HepG2 (cell line): Measurements from ENCODE around the gene EMILIN1. TPM values are rescaled to one million over a fixed set of nuclear protein-coding genes. Genes with fewer than 3 reads are reported as not detected.

ENCODE experiments used
- ATAC-seq: fragments of 200-7000 bp; cut with Tn5 transposase; 3 replicates; pipeline ENCODE4 v1.9.1; 2020; ENCODE audit warnings: mild to moderate bottlenecking, moderate library complexity
- BruUV-seq: library from RNA; stranded (reverse); fragments of 400-500 nt; replicated peaks from 2 replicates; lab custom pipeline; 2021; lab: Mats Ljungman, UMichigan
- CTCF ChIA-PET: fragments of 300-600 bp; formaldehyde crosslinking; extraction: SDS; loops from one replicate; lab custom pipeline; 2021; ENCODE audit warnings: low total read pairs, inconsistent platforms, low intra/inter-chr PET ratio; lab: Yijun Ruan, JAX
- POLR2A ChIA-PET: fragments of 350-600 bp; sonication (Branson Sonifier 250); formaldehyde crosslinking; loops from one replicate; lab custom pipeline; 2020; ENCODE audit warnings: antibody characterized with exemption, inconsistent platforms; lab: Yijun Ruan, JAX
- DNase-seq: peaks from one replicate; pipeline ENCODE4 v3.0.0-alpha.2; 2015; ENCODE audit warnings: low spot score
- FAIRE-seq: peaks from 3 replicates; lab custom pipeline; 2011; peaks lifted over from hg19 to GRCh38; lab: Jason Lieb, UNC
- H2AFZ ChIP-seq: one replicate; pipeline ENCODE4 v1.6.1; 2011; ENCODE audit warnings: low read length, inconsistent platforms
- H3K27ac ChIP-seq: fragments of 300-600 bp; 3 replicates; pipeline ENCODE4 v1.8.0; 2011; ENCODE audit warnings: mixed run types, mild to moderate bottlenecking, mixed read lengths, low read length, inconsistent platforms; ENCODE audit not compliant: insufficient read depth; ENCODE audit errors: extremely low read length
- H3K27me3 ChIP-seq, 2 experiments: fragments of 200-600 bp in 1 of 2; 2 replicates in 1 of 2; 3 replicates in 1 of 2; pipeline versions ENCODE4 v1.6.0 to v1.8.0; 2011; ENCODE audit warnings: low read length in 2 of 2, mild to moderate bottlenecking in 2 of 2, moderate library complexity in 2 of 2, inconsistent platforms in 1 of 2; ENCODE audit not compliant: insufficient read depth in 2 of 2, control insufficient read depth in 1 of 2
- H3K36me3 ChIP-seq, 2 experiments: fragments of 200-600 bp in 1 of 2; replicated peaks in 1 of 2; 2 replicates in 1 of 2; 3 replicates in 1 of 2; pipeline versions ENCODE4 v1.5.1 to v1.8.0; 2011; ENCODE audit warnings: low read length in 2 of 2, inconsistent platforms in 1 of 2; ENCODE audit not compliant: insufficient read depth in 2 of 2, control insufficient read depth in 1 of 2
- H3K4me1 ChIP-seq: 2 replicates; pipeline ENCODE4 v1.5.1; 2012; ENCODE audit warnings: low read length, inconsistent platforms; ENCODE audit not compliant: insufficient read depth
- H3K4me2 ChIP-seq: 2 replicates; pipeline ENCODE4 v1.6.0; 2011; ENCODE audit warnings: low read depth, low read length, inconsistent platforms
- H3K4me3 ChIP-seq, 3 experiments: fragments of 200-600 bp in 1 of 3; sonication (generic), shearing (Covaris generic) in 1 of 3; replicated peaks in 1 of 3; 2 replicates each; pipeline ENCODE4 v1.5.1; 2011 to 2016; ENCODE audit warnings: low read length in 3 of 3, inconsistent platforms in 2 of 3, low read depth in 2 of 3, mild to moderate bottlenecking in 2 of 3, control low read depth in 1 of 3, mixed read lengths in 1 of 3; ENCODE audit not compliant: insufficient read depth in 1 of 3
- H3K79me2 ChIP-seq: one replicate; pipeline ENCODE4 v1.6.1; 2011; ENCODE audit warnings: low read length, inconsistent platforms; ENCODE audit not compliant: insufficient read depth
- H3K9ac ChIP-seq: 2 replicates; pipeline ENCODE4 v1.6.0; 2011; ENCODE audit warnings: mild to moderate bottlenecking, low read depth, low read length, inconsistent platforms; ENCODE audit not compliant: insufficient read depth
- H3K9me3 ChIP-seq: 2 replicates; pipeline ENCODE4 v1.5.1; 2012; ENCODE audit warnings: mild to moderate bottlenecking, low read length
- H4K20me1 ChIP-seq: 2 replicates; pipeline ENCODE4 v1.6.0; 2011; ENCODE audit warnings: inconsistent platforms, mild to moderate bottlenecking, low read length, moderate library complexity; ENCODE audit not compliant: insufficient read depth
- AGO2 ChIP-seq: fragments of 200-400 bp; formaldehyde crosslinking; optimal IDR thresholded peaks from 2 replicates; pipeline ENCODE3; 2017; ENCODE audit warnings: mild to moderate bottlenecking, low read depth, low read length, moderate library complexity
- GTF3A ChIP-seq: sonication (generic); formaldehyde crosslinking; conservative IDR thresholded peaks from 2 replicates; pipeline ENCODE4 v1.4.0; 2020; ENCODE audit warnings: mild to moderate bottlenecking, missing genetic modification reagents
- NRL ChIP-seq: sonication (generic); formaldehyde crosslinking; IDR thresholded peaks from 2 replicates; pipeline ENCODE4 v1.5.0; 2020; ENCODE audit warnings: missing genetic modification reagents, mild to moderate bottlenecking, moderate library complexity, borderline replicate concordance
- POLR2A ChIP-seq, 2 experiments: IDR thresholded peaks; 2 replicates each; pipeline ENCODE4 v1.6.1; 2011; ENCODE audit warnings: low read depth in 2 of 2, low read length in 2 of 2, mild to moderate bottlenecking in 1 of 2, moderate library complexity in 1 of 2; ENCODE audit not compliant: insufficient read depth in 1 of 2
- ZNF639 ChIP-seq: conservative IDR thresholded peaks from 2 replicates; pipeline ENCODE4 v1.6.1; 2018; ENCODE audit warnings: missing genetic modification reagents
- WGBS: methylation state at CpG from one replicate; pipeline ENCODE4 v1.1.6; 2017; ENCODE audit warnings: low lambda C conversion rate; 5-methylcytosine and 5-hydroxymethylcytosine counted together
- in situ Hi-C: cut with HindIII; loops from 2 replicates; pipeline ENCODE4 v1.10.0; 2017; ENCODE audit warnings: low pct_unique_long_range_greater_than_20kb; ENCODE audit not compliant: extremely low pct_ligation_motif_present
- intact Hi-C: fragments of 100-400 bp; cut with micrococcal nuclease; formaldehyde crosslinking; loops from one replicate; pipeline ENCODE4 v1.10.0; 2022; ENCODE audit not compliant: unreplicated experiment
- polyA plus RNA-seq, 8 experiments: library from polyadenylated mRNA; depleted of rRNA in 3 of 8; stranded (reverse) in 7 of 8; unstranded in 1 of 8; fragments of >200 nt; fragmentation: Illumina TruSeq in 4 of 8; extraction: Trizol in 4 of 8; gene quantifications; 2 replicates each; pipeline versions ENCODE4 v1.2.1 to v1.2.3, GENCODE V29; 2011 to 2016; ENCODE audit warnings: low read depth in 4 of 8, missing spikeins in 1 of 8, mixed read lengths in 1 of 8; ENCODE audit not compliant: insufficient read depth in 1 of 8
- total RNA-seq, 5 experiments: library from RNA; depleted of rRNA; stranded (reverse); fragments of >200 nt; fragmentation: Illumina TruSeq; extraction: Trizol; gene quantifications; 2 replicates each; pipeline ENCODE4 v1.2.3, GENCODE V29; 2016; ENCODE audit warnings: low read depth in 1 of 5

Gene EMILIN1
- total and polyA plus RNA-seq, 2 of the 13 experiments (the other 11 are each of a cell fraction or from before 2014, with no cell fraction given) = 8.1 to 9.7 TPM

- Histone ChIP-seq H3K27me3 (no peaks in the 10 kb centered on the region; a peak in 1 of 5 replicates), H3K36me3 (peaks cover 62 to 80% of the 10 kb centered on the region in 2 experiments), H4K20me1 (no peaks in the 10 kb centered on the region; the same call in 1 of the 2 replicates), H3K4me2 (no peak overlapping the region), H2AFZ (no peak overlapping the region), H3K79me2 (peaks cover 32% of the 10 kb centered on the region), H3K4me3 (no peak overlapping the region), H3K4me1 (peaks cover 24% of the 10 kb centered on the region), H3K27ac (no peak overlapping the region), H3K9ac (no peak overlapping the region), H3K9me3 (no peaks in the 10 kb centered on the region)
- ATAC-seq (no peak), DNase-seq (no peak), FAIRE-seq (no peak)
- ChIA-PET CTCF (no interaction called here), POLR2A (interaction anchor here (3.0 kb wide), 1 partner anchor 12 kb away, joined by 19 read pairs; the partner anchor contains the start of gene AGBL5)
- BruUV-seq = no TSS peak
- TF ChIP-seq ZNF639 (CRISPR knock-in tag) (no peak), NRL (CRISPR knock-in tag) (0 out of 2 replicates have a peak, but pooled peaks have one; percentile 59), AGO2 (peak; percentile 33)
- intact Hi-C loops (loop anchor here (10.0 kb wide), 1 partner anchor 47 kb away; the partner anchor contains the start of gene KHK), in situ Hi-C loops (no loop called here)
- 92% methylated on average over 6 of the region's 6 CpGs for WGBS
Observed at GRCh38 chr2:27038012-27038411, 40.4 kb upstream of the EMILIN1 start.

- no peak overlapping the region for H3K27ac ChIP-seq
- in situ Hi-C loops = no loop called here
- POLR2A ChIA-PET = interaction anchor here (3.0 kb wide), 1 partner anchor 12 kb away, joined by 19 read pairs; the partner anchor contains the start of gene AGBL5
- ATAC-seq = no peak
- no peaks in the 10 kb centered on the region; the same call in 1 of the 2 replicates for H4K20me1 ChIP-seq
- TF ChIP-seq GTF3A (CRISPR knock-in tag) (no peak), AGO2 (peak; percentile 36), POLR2A (IDR thresholded peaks at IDR 0.05; ENCODE audit: insufficient read depth in 1 of 2, low read depth in 2 of 2, low read length in 2 of 2) (0 out of 4 replicates have a peak, but pooled peaks of 1 of the 2 experiments have one; percentile 28)
- TF ChIP-seq, all 625 proteins: peak for 2
- peaks cover 66 to 80% of the 10 kb centered on the region in 2 experiments for H3K36me3 ChIP-seq
- BruUV-seq = no TSS peak
- no peaks in the 10 kb centered on the region for H3K9me3 ChIP-seq
- 94% methylated on average over 17 of the region's 17 CpGs for WGBS
- no peak for DNase-seq
- no peak overlapping the region for H2AFZ ChIP-seq
- H3K27me3 ChIP-seq = no peaks in the 10 kb centered on the region; a peak in 1 of 5 replicates
- no peak overlapping the region for H3K4me3 ChIP-seq
- no peak overlapping the region for H3K4me2 ChIP-seq
- intact Hi-C loops = loop anchor here (10.0 kb wide), 1 partner anchor 46 kb away; the partner anchor contains the start of gene KHK
- H3K79me2 ChIP-seq = peaks cover 24% of the 10 kb centered on the region
- H3K4me1 ChIP-seq = peaks cover 24% of the 10 kb centered on the region
- H3K9ac ChIP-seq = no peak overlapping the region
- CTCF ChIA-PET = no interaction called here
- FAIRE-seq = no peak
Observed at GRCh38 chr2:27038631-27039339, 39.6 kb upstream of the EMILIN1 start.
